ENCODE data around the gene SFXN4.
A peak's percentile ranks its signal among the peaks of the same experiment; 100 is the strongest.
"Not testable (repeated sequence)": the region's sequence is repeated elsewhere in the genome, so short reads cannot be mapped to it uniquely, and the experiment has no call there.

SFXN4 gene

GRCh38 chr10:119190353-119190752 is 24.8 kb upstream of the SFXN4 start:
- no peak for DNase-seq

GRCh38 chr10:119189811-119190282 is 24.3 kb upstream of the SFXN4 start:
- DNase-seq = no peak

- no peak for DNase-seq
Observed at GRCh38 chr10:119183664-119184412, 18.3 kb upstream of the SFXN4 start.

- not testable (repeated sequence) for DNase-seq
Observed at GRCh38 chr10:119180850-119181400, 15.4 kb upstream of the SFXN4 start.

- DNase-seq = peak; percentile 90
Observed at GRCh38 chr10:119178372-119179119, 13.0 kb upstream of the SFXN4 start, which contains the start of gene PRDX3. TSS of gene PRDX3 (minus strand) at chr10:119178812. CDS start at chr10:119178790, 22 bp downstream.

GRCh38 chr10:119177708-119178371 is 12.3 kb upstream of the SFXN4 start:
- no peak for DNase-seq

GRCh38 chr10:119176166-119176565 is 10.7 kb upstream of the SFXN4 start:
- DNase-seq = no peak

- no peak for DNase-seq
Observed at GRCh38 chr10:119174109-119174508, 8.6 kb upstream of the SFXN4 start.

GRCh38 chr10:119167041-119167440 is 1.5 kb upstream of the SFXN4 start:
- DNase-seq = no peak

GRCh38 chr10:119166564-119166963 is 1.1 kb upstream of the SFXN4 start:
- DNase-seq = no peak

- DNase-seq = no peak
Observed at GRCh38 chr10:119166118-119166500, 595 bp upstream of the SFXN4 start.

GRCh38 chr10:119162452-119163092 is 2.9 kb downstream of the SFXN4 start:
- no peak for DNase-seq

- DNase-seq = no peak
Observed at GRCh38 chr10:119161680-119162451, 3.6 kb downstream of the SFXN4 start.

GRCh38 chr10:119159332-119159731 is 6.2 kb downstream of the SFXN4 start:
- DNase-seq = no peak

GRCh38 chr10:119153661-119154060 is 11.9 kb downstream of the SFXN4 start:
- DNase-seq = no peak

- no peak for DNase-seq
Observed at GRCh38 chr10:119153041-119153440, 12.5 kb downstream of the SFXN4 start.

- not testable (repeated sequence) for DNase-seq
Observed at GRCh38 chr10:119151601-119152000, 13.9 kb downstream of the SFXN4 start.

- no peak for DNase-seq
Observed at GRCh38 chr10:119149729-119150128, 15.8 kb downstream of the SFXN4 start.

GRCh38 chr10:119149157-119149556 is 16.4 kb downstream of the SFXN4 start:
- DNase-seq = no peak

- DNase-seq = no peak
Observed at GRCh38 chr10:119143657-119144056, 21.9 kb downstream of the SFXN4 start.

- no peak for DNase-seq
Observed at GRCh38 chr10:119140603-119141245, 24.8 kb downstream of the SFXN4 start.
